Transverse colon (tissue), 4 donors: Measurements from ENCODE around the gene NXPH1. TPM values are rescaled to one million over a fixed set of nuclear protein-coding genes. Genes with fewer than 3 reads are reported as not detected.

Experiments used
- DNase-seq: peaks from one replicate; pipeline ENCODE4 v3.0.0-alpha.2; 2019
- H3K27ac ChIP-seq, 4 donors: fragments of 200-600 bp; sonication (generic); 2 replicates each; pipeline ENCODE4 v1.5.1; 2016 to 2018; ENCODE audit warnings: inconsistent platforms in 4 of 4
- H3K27me3 ChIP-seq: fragments of 200-600 bp; sonication (generic); 2 replicates; pipeline ENCODE4 v1.5.1; 2017; ENCODE audit warnings: inconsistent platforms
- H3K36me3 ChIP-seq, 4 donors: fragments of 200-600 bp; sonication (generic); 2 replicates each; pipeline ENCODE4 v1.5.1; 2017 to 2019; ENCODE audit warnings: inconsistent platforms in 4 of 4
- H3K4me1 ChIP-seq, 4 donors: fragments of 200-600 bp; sonication (generic); 2 replicates each; pipeline ENCODE4 v1.5.1; 2017 to 2020; ENCODE audit warnings: inconsistent platforms in 4 of 4
- H3K4me3 ChIP-seq, 4 donors: fragments of 200-600 bp; sonication (generic); 1 replicate in 1 of 4; 2 replicates in 3 of 4; pipeline versions ENCODE4 v1.5.1 to v1.6.1; 2017 to 2019; ENCODE audit warnings: inconsistent platforms in 4 of 4
- H3K9me3 ChIP-seq, 2 donors: fragments of 200-600 bp; sonication (generic); 2 replicates each; pipeline ENCODE4 v1.5.1; 2017 to 2019; ENCODE audit warnings: inconsistent platforms in 2 of 2
- CTCF ChIP-seq, 5 experiments: fragments of 200-600 bp in 3 of 5; fragments of 450-650 bp in 2 of 5; sonication (generic) in 3 of 5; IDR thresholded peaks; 1 replicate in 2 of 5; 2 replicates in 3 of 5; pipeline ENCODE4 v1.5.1; 2016 to 2017; ENCODE audit warnings: antibody characterized with exemption in 5 of 5, inconsistent platforms in 3 of 5, mild to moderate bottlenecking in 2 of 5, moderate library complexity in 1 of 5
- EP300 ChIP-seq: sonication (generic); formaldehyde crosslinking; IDR thresholded peaks from one replicate; pipeline ENCODE4 v1.6.1; 2017; ENCODE audit warnings: antibody characterized with exemption, low read depth
- POLR2A ChIP-seq: fragments of 450-650 bp; IDR thresholded peaks from one replicate; pipeline ENCODE4 v1.6.1; 2016; ENCODE audit warnings: antibody characterized with exemption, mild to moderate bottlenecking, moderate library complexity
- POLR2AphosphoS5 ChIP-seq, 3 donors: sonication (generic); formaldehyde crosslinking; IDR thresholded peaks; one replicate each; pipeline ENCODE4 v1.6.1; 2016; ENCODE audit warnings: antibody characterized with exemption in 3 of 3
- WGBS, 2 donors: methylation state at CpG; one replicate each; pipeline ENCODE4 v1.1.5; 2018; ENCODE audit warnings: low coverage in 1 of 2; 5-methylcytosine and 5-hydroxymethylcytosine counted together
- in situ Hi-C, 4 donors: fragments of 200-750 bp; cut with MboI; loops; one replicate each; pipeline versions ENCODE4 v1.15.0 to v1.15.1; 2017; ENCODE audit warnings: low sequenced_read_pairs in 3 of 4, low pct_ligation_motif_present in 1 of 4, low pct_unique_long_range_greater_than_20kb in 1 of 4
- intact Hi-C: fragments of 100-400 bp; cut with DNase I; formaldehyde crosslinking; loops from one replicate; pipeline ENCODE4 v1.15.1; 2023; ENCODE audit warnings: low total_unique reads
- total RNA-seq, 4 donors: library from RNA; depleted of rRNA; stranded (reverse); fragments of >200 nt; gene quantifications; one replicate each; pipeline ENCODE4 v1.1.0, GENCODE V29; 2016

Gene NXPH1
- total RNA-seq, 4 donors from 2014 or later, result not detected

DNA sequence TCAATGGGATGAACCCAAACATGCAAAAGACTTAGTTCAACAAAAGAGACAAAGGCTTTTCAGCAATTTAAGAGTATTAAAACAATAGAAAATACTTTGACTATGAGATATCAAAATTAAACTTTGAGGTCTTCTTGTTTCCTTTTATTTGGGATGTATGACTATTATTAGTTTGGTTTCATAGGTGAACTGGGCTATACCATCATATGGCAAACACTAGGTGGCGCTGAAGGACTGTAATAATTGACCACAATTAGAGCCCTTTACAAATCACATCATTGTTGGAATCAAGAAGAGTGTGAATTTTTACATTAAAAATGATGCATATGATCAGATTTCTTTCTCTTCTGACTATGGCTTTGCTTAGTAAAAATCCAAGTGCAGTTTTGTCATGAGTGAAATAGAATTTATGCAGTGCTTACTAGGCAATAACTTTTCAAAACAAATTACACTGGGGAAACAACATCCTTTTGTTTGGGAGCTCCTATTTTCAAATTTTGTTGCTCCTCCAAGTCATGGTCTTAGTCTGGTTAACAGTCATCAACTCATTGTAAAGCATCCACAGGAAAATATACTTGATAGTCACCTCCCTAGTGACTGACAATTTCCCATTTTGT lies 14.7 kb upstream of the NXPH1 start:
- intact Hi-C loops, result no loop called here
- Histone ChIP-seq H3K9me3 (no peaks in the 10 kb centered on the region), H3K27ac (no peak overlapping the region), H3K36me3 (no peaks in the 10 kb centered on the region), H3K27me3 (peaks cover 6% of the 10 kb centered on the region), H3K4me1 (no peaks in the 10 kb centered on the region), H3K4me3 (no peak overlapping the region)
- 0% methylated on average over 1 of the region's 1 CpG for WGBS, 2 donors
- in situ Hi-C loops, result loop anchor here in 3 of 4 donors (10.0 to 25.0 kb wide), 2 partner anchors 1994 to 1996 kb away; no protein-coding TSS in a partner anchor
- peak; percentile 31 for DNase-seq
- TF ChIP-seq EP300 (no peak), CTCF (IDR thresholded peaks at IDR 0.05) (peak; percentile 55 to 71 (median 66)), POLR2A (no peak)

DNA sequence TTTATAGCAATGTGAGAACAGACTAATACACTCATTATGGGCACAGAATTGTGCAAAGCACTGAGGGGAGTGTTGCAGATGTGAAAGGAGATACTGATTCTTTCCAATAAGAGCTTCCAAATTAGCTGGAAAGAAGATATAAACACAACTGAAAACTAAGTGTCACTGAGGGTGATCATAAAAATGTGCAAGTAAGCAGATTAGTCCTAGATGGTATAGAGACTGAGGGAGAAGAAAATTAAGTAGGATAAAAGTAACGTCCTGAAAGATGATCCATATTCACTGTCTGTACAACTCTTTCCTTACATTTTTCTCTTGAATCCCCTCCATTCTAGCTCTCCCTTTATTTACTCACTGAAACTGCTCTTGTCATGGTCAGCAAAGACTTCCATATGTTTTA lies 11.2 kb upstream of the NXPH1 start:
- Histone ChIP-seq H3K27ac (no peak overlapping the region), H3K4me1 (no peaks in the 10 kb centered on the region), H3K27me3 (peaks cover 6% of the 10 kb centered on the region), H3K9me3 (no peaks in the 10 kb centered on the region), H3K36me3 (no peaks in the 10 kb centered on the region), H3K4me3 (no peak overlapping the region)
- in situ Hi-C loops (loop anchor here in 1 of 4 donors (25.0 kb wide), 1 partner anchor 1990 kb away; no protein-coding TSS in a partner anchor), intact Hi-C loops (no loop called here)
- TF ChIP-seq EP300 (no peak), CTCF (IDR thresholded peaks at IDR 0.05) (no peak), POLR2AphosphoS5 (IDR thresholded peaks at IDR 0.05) (no peak), POLR2A (no peak)
- whole genome bisulfite sequencing, 2 donors, result 51 to 78% methylated on average over 1 of the region's 1 CpG
- no peak for DNase-seq

GRCh38 chr7:8423057-8423456 lies 10.4 kb upstream of the NXPH1 start:
- in situ Hi-C loops (loop anchor here in 1 of 4 donors (25.0 kb wide), 1 partner anchor 1989 kb away; no protein-coding TSS in a partner anchor), intact Hi-C loops (no loop called here)
- 67 to 86% methylated on average over 1 to 2 of the region's 2 CpGs for WGBS, 2 donors
- DNase-seq, result no peak
- Histone ChIP-seq H3K4me1 (no peaks in the 10 kb centered on the region), H3K4me3 (no peak overlapping the region), H3K27ac (no peak overlapping the region), H3K9me3 (no peaks in the 10 kb centered on the region), H3K27me3 (peaks cover 6% of the 10 kb centered on the region), H3K36me3 (no peaks in the 10 kb centered on the region)
- TF ChIP-seq CTCF (IDR thresholded peaks at IDR 0.05) (no peak), EP300 (no peak), POLR2A (no peak), POLR2AphosphoS5 (IDR thresholded peaks at IDR 0.05) (no peak)

DNA sequence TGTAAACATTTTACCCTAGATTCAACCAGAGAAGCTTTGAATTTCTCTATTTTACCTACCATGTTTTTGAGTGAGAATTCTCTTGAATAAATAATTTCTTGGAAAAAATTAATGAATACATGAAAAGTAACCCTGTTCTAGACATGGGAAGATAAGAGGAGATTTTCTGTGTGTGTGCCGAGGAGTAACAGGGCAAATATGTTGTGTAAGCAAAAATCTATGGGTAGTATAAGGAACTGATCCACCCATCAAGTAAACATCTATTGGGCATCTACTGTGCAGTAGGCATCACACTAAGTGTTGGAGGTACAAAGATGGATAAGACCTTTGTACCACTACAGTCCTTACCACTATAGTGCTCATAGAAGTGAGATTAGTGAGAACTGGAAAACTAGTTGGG lies 8.2 kb upstream of the NXPH1 start:
- WGBS, 2 donors, result 63 to 72% methylated on average over 1 of the region's 1 CpG

More for the DNA sequence above, 8.2 kb upstream of the NXPH1 start:
- Histone ChIP-seq H3K4me3 (no peak overlapping the region), H3K27ac (no peak overlapping the region), H3K36me3 (no peaks in the 10 kb centered on the region), H3K27me3 (no peaks in the 10 kb centered on the region), H3K4me1 (no peaks in the 10 kb centered on the region), H3K9me3 (no peaks in the 10 kb centered on the region)
- DNase-seq, result no peak
- TF ChIP-seq EP300, result no peak
- TF ChIP-seq POLR2AphosphoS5 (IDR thresholded peaks at IDR 0.05), result no peak
- no peak for TF ChIP-seq CTCF (IDR thresholded peaks at IDR 0.05)
- no peak for TF ChIP-seq POLR2A
- intact Hi-C loops, result no loop called here
- in situ Hi-C loops, result loop anchor here in 2 of 4 donors (25.0 kb wide), 1 partner anchor 287 kb away; no protein-coding TSS in a partner anchor
